GM23248 (cell line): ENCODE data around the gene PDZRN4. TPM values are rescaled to one million over a fixed set of nuclear protein-coding genes. Genes with fewer than 3 reads are reported as not detected.
"Not testable (repeated sequence)": the region's sequence is repeated elsewhere in the genome, so short reads cannot be mapped to it uniquely, and the experiment has no call there.

Experiments used
- DNase-seq: peaks from one replicate; pipeline ENCODE4 v3.0.0-alpha.2; 2015
- H2AFZ ChIP-seq: fragments of 200-600 bp; sonication (generic); 2 replicates; pipeline ENCODE4 v1.6.1; 2016; ENCODE audit warnings: antibody characterized with exemption
- H3F3A ChIP-seq: fragments of 200-600 bp; sonication (generic); 2 replicates; pipeline ENCODE4 v1.6.1; 2016; ENCODE audit warnings: mild to moderate bottlenecking, antibody characterized with exemption, mixed run types; ENCODE audit not compliant: insufficient read depth
- H3K27ac ChIP-seq: fragments of 200-600 bp; sonication (generic); 2 replicates; pipeline ENCODE4 v1.5.1; 2016; ENCODE audit warnings: mild to moderate bottlenecking
- H3K27me3 ChIP-seq: fragments of 200-600 bp; sonication (generic); replicated peaks from 2 replicates; pipeline ENCODE4 v1.6.1; 2016; ENCODE audit warnings: mild to moderate bottlenecking; ENCODE audit not compliant: insufficient read depth
- H3K36me3 ChIP-seq: fragments of 200-600 bp; sonication (generic); 2 replicates; pipeline ENCODE4 v1.6.1; 2016; ENCODE audit warnings: low read depth, mild to moderate bottlenecking
- H3K4me1 ChIP-seq: fragments of 200-600 bp; sonication (generic); 2 replicates; pipeline ENCODE4 v1.6.1; 2016; ENCODE audit warnings: mild to moderate bottlenecking; ENCODE audit not compliant: insufficient read depth
- H3K4me2 ChIP-seq: fragments of 200-600 bp; sonication (generic); one replicate; pipeline ENCODE4 v1.6.1; 2016; ENCODE audit warnings: mild to moderate bottlenecking; ENCODE audit not compliant: unreplicated experiment
- H3K4me3 ChIP-seq: fragments of 200-600 bp; sonication (generic); 2 replicates; pipeline ENCODE4 v1.5.1; 2016; ENCODE audit warnings: mild to moderate bottlenecking
- H3K79me2 ChIP-seq: fragments of 200-600 bp; sonication (generic); 2 replicates; pipeline ENCODE4 v1.6.1; 2016; ENCODE audit warnings: mild to moderate bottlenecking; ENCODE audit not compliant: insufficient read depth
- H3K9ac ChIP-seq: fragments of 200-600 bp; sonication (generic); 2 replicates; pipeline ENCODE4 v1.6.1; 2016; ENCODE audit warnings: mild to moderate bottlenecking
- H3K9me2 ChIP-seq: fragments of 200-600 bp; sonication (generic); 2 replicates; pipeline ENCODE4 v1.6.1; 2016; ENCODE audit warnings: mixed run types, mild to moderate bottlenecking, moderate library complexity; ENCODE audit not compliant: insufficient read depth
- H3K9me3 ChIP-seq: fragments of 200-600 bp; sonication (generic); one replicate; pipeline ENCODE4 v1.6.1; 2017; ENCODE audit warnings: low read depth
- H4K20me1 ChIP-seq: fragments of 200-600 bp; sonication (generic); 2 replicates; pipeline ENCODE4 v1.6.0; 2016; ENCODE audit not compliant: insufficient read depth
- EZH2 ChIP-seq: fragments of 200-600 bp; sonication (generic); IDR thresholded peaks from 2 replicates; pipeline ENCODE4 v1.6.1; 2018; ENCODE audit warnings: antibody characterized with exemption, mild to moderate bottlenecking; ENCODE audit not compliant: insufficient read depth, poor library complexity, severe bottlenecking
- EZH2phosphoT487 ChIP-seq: fragments of 200-600 bp; sonication (generic); IDR thresholded peaks from 2 replicates; pipeline ENCODE4 v1.6.1; 2018; ENCODE audit warnings: antibody characterized with exemption, moderate library complexity, mild to moderate bottlenecking, low read depth; ENCODE audit not compliant: insufficient read depth
- WGBS, 2 experiments: methylation state at CpG; one replicate each; pipeline ENCODE4 v1.1.6; 2015 to 2017; ENCODE audit warnings: low lambda C conversion rate in 2 of 2, low coverage in 1 of 2; ENCODE audit errors: missing lambda C conversion rate in 2 of 2; 5-methylcytosine and 5-hydroxymethylcytosine counted together
- in situ Hi-C: fragments of 300-500 bp; cut with MboI; formaldehyde crosslinking; loops from 2 replicates; pipeline ENCODE4 v1.15.0; 2020
- polyA plus RNA-seq: library from polyadenylated mRNA; unstranded; fragments of >200 nt; fragmentation: Nextera tagmentation; extraction: Ambion mirVana; gene quantifications from 2 replicates; pipeline ENCODE4 v1.2.1, GENCODE V29; 2016
- total RNA-seq: library from RNA; depleted of rRNA; stranded (reverse); fragments of >200 nt; shearing (Covaris generic); gene quantifications from 2 replicates; pipeline ENCODE4 v1.2.3, GENCODE V29; 2014

Gene PDZRN4
- total and polyA plus RNA-seq, 2 experiments from 2014 or later, result not detected

DNA sequence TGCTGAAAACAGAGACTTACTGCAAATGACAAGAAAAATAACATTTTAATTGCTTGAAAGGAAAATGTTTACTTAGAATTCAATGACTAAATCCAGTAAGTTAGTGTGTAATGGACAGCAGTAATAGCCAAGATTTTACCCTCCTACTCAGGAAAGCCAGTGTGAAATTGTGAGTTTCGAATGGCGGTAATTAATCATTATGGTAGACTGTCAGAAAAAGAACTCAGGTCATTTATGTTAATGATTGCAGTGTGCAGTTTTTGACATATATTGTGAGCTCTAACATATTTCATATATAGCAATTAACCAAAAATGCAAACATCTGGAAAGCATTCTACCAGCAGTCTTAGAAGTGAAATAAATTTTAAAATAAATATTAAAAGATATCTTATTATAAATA lies 60.3 kb downstream of the PDZRN4 start:
- Histone ChIP-seq H3K4me2 (no peak overlapping the region), H3K4me3 (no peak overlapping the region), H4K20me1 (no peaks in the 10 kb centered on the region), H3K79me2 (no peaks in the 10 kb centered on the region), H2AFZ (no peak overlapping the region), H3F3A (no peaks in the 10 kb centered on the region), H3K27ac (no peak overlapping the region), H3K4me1 (no peaks in the 10 kb centered on the region), H3K27me3 (no peaks in the 10 kb centered on the region), H3K9ac (no peak overlapping the region), H3K36me3 (no peaks in the 10 kb centered on the region), H3K9me2 (no peaks in the 10 kb centered on the region), H3K9me3 (no peaks in the 10 kb centered on the region)
- no peak for DNase-seq
- 76 to 94% methylated on average over 2 of the region's 2 CpGs for WGBS, 2 experiments
- no peak for TF ChIP-seq EZH2phosphoT487
- no peak for TF ChIP-seq EZH2
- in situ Hi-C loops, result no loop called here

DNA sequence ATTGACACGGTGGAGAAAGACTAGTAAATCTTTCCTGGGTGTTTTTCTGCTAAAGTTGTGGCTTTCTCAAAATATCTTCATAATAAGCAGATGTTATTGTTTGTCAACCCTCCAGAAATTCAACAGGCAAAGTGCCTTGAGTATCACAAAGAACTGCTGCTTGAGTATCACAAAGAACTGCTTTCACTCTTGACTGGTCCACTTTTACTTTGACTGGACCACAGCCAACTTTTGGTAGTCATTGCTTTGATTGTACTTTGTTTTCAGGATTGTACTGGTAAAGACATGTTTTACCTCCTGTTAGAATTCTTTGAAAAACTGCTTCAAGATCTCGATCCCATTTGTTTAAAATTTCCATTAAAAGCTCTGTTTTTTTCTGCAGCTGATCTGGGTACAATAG lies 62.6 kb downstream of the PDZRN4 start:
- in situ Hi-C loops, result no loop called here
- H3K9ac ChIP-seq, result no peak overlapping the region
- no peak overlapping the region for H2AFZ ChIP-seq
- no peaks in the 10 kb centered on the region for H3K9me3 ChIP-seq
- H3K27me3 ChIP-seq, result no peaks in the 10 kb centered on the region
- H3K4me3 ChIP-seq, result no peak overlapping the region
- H3K79me2 ChIP-seq, result no peaks in the 10 kb centered on the region
- H4K20me1 ChIP-seq, result no peaks in the 10 kb centered on the region
- H3K4me2 ChIP-seq, result no peak overlapping the region
- H3K27ac ChIP-seq, result no peak overlapping the region
- 0 to 1% methylated on average over 2 of the region's 2 CpGs for WGBS, 2 experiments
- no peaks in the 10 kb centered on the region for H3F3A ChIP-seq
- H3K9me2 ChIP-seq, result no peaks in the 10 kb centered on the region
- H3K4me1 ChIP-seq, result no peaks in the 10 kb centered on the region
- DNase-seq, result peak; percentile 6
- TF ChIP-seq EZH2, result no peak
- no peak for TF ChIP-seq EZH2phosphoT487
- H3K36me3 ChIP-seq, result no peaks in the 10 kb centered on the region

DNA sequence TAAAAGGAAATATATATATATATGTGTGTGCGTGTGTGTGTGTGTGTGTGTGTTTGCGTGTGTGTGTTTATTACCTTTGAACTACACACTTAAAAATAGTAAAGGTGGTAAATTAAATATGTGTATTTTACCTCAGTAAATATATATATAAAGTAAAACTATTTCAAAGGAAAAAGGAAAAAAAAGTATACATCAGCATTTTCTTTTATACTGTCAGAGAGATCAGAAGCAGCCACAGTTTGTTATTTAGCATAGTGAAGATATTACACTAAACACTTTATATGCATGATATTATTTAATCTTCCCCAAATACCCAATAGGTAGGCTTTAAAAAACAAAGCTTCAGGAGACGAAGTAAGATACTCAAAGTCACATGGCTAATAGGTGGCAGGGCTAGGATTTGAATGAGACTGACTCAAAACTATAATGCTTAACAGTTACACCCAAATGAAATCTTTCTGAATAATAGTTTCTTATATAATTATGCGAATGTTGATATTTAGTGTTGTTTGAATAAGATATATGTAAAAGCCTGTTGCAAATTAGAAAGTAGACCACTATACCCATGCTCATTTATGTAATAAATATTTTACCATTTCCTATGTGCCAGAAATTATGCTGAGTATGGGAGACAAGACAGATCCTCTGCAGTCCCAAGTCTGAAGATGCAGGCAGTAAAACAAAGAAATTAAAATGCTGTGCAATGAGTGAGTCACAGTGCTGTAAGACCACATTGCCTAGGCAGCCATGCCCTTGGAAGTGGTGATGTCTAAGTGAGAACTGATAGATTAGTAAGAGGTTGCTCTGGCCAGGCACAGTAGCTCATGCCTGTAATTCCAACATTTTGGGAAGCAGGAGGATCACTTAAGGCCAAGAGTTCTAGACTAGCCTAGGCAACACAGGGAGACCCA lies 66.1 kb downstream of the PDZRN4 start:
- DNase-seq, result peak; percentile 13
- Histone ChIP-seq H3K4me1 (no peaks in the 10 kb centered on the region), H3K4me2 (no peak overlapping the region), H3K27ac (no peak overlapping the region), H3K27me3 (no peaks in the 10 kb centered on the region), H3K4me3 (no peak overlapping the region), H4K20me1 (no peaks in the 10 kb centered on the region), H3K79me2 (no peaks in the 10 kb centered on the region), H3F3A (no peaks in the 10 kb centered on the region), H3K36me3 (no peaks in the 10 kb centered on the region), H3K9ac (no peak overlapping the region), H3K9me2 (no peaks in the 10 kb centered on the region), H3K9me3 (no peaks in the 10 kb centered on the region), H2AFZ (no peak overlapping the region)
- 57 to 61% methylated on average over 4 of the region's 4 CpGs for WGBS, 2 experiments
- no peak for TF ChIP-seq EZH2
- in situ Hi-C loops, result no loop called here

DNA sequence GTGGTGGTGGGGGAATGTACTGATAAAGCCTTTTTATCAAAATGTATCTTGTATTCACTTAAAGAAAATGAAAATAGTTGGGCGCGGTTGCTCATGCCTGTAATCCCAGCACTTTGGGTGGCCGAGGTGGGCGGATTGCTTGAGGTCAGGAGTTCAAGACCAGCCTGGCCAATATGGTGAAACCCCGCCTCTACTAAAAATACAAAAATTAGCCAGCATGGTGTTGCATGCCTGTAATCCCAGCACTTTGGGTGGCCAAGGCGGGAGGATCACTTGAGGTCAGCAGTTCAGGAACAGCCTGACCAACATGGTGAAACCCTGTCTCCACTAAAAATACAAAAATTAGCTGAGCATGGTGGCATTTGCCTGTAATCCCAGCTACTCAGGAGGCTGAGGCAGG lies 75.1 kb downstream of the PDZRN4 start:
- H4K20me1 ChIP-seq, H3K27me3 ChIP-seq, H3K4me2 ChIP-seq, H3K9me3 ChIP-seq, DNase-seq, H3K79me2 ChIP-seq, H3K9ac ChIP-seq, H3K4me1 ChIP-seq, H3K36me3 ChIP-seq, H3K4me3 ChIP-seq, in situ Hi-C loops, H2AFZ ChIP-seq, H3K27ac ChIP-seq, H3K9me2 ChIP-seq, H3F3A ChIP-seq: not testable (repeated sequence)
- WGBS, 2 experiments, result 59 to 62% methylated on average over 6 of the region's 6 CpGs

DNA sequence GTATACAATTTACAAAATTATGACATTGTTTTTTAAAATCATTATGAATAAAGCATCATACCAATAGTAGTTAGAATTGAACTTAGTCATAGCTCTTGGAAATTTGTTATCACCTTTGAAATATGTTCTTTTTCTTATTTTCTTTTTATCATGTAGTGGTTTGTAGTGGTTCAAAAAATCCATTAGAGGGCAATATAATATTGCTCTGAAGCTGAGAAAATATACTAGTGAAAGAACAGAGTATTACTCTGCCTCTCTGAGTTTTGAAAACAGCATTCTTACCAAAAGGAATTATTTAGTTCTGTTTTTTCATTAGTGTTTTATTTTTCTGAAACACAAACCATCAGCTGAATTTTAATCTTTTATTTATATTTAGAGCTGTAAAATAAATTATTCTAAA lies 76.2 kb downstream of the PDZRN4 start:
- H3K4me2 ChIP-seq, result no peak overlapping the region
- H3K9ac ChIP-seq, result no peak overlapping the region
- in situ Hi-C loops, result no loop called here
- no peaks in the 10 kb centered on the region for H4K20me1 ChIP-seq
- no peaks in the 10 kb centered on the region for H3K79me2 ChIP-seq
- H3K9me3 ChIP-seq, result no peaks in the 10 kb centered on the region
- H3K4me3 ChIP-seq, result no peak overlapping the region
- no peaks in the 10 kb centered on the region for H3K4me1 ChIP-seq
- peak; percentile 36 for DNase-seq
- H3K27ac ChIP-seq, result no peak overlapping the region
- no peak overlapping the region for H2AFZ ChIP-seq
- H3K36me3 ChIP-seq, result no peaks in the 10 kb centered on the region
- no peak for TF ChIP-seq EZH2phosphoT487
- no peak for TF ChIP-seq EZH2
- no peaks in the 10 kb centered on the region for H3F3A ChIP-seq
- H3K27me3 ChIP-seq, result 0 out of 2 replicates have a peak, but pooled peaks cover 4% of the 10 kb centered on the region
- H3K9me2 ChIP-seq, result no peaks in the 10 kb centered on the region
